Embryonic facial prominence (tissue), 1 donor: ENCODE measurements around the gene TMEM232.

Source experiments
- DNase-seq: peaks from one replicate; pipeline ENCODE4 v3.0.0-alpha.2; 2016; ENCODE audit errors: extremely low spot score

Gene TMEM232

GRCh38 chr5:110401881-110402280 is 324.6 kb downstream of the TMEM232 start:
- no peak for DNase-seq

DNA sequence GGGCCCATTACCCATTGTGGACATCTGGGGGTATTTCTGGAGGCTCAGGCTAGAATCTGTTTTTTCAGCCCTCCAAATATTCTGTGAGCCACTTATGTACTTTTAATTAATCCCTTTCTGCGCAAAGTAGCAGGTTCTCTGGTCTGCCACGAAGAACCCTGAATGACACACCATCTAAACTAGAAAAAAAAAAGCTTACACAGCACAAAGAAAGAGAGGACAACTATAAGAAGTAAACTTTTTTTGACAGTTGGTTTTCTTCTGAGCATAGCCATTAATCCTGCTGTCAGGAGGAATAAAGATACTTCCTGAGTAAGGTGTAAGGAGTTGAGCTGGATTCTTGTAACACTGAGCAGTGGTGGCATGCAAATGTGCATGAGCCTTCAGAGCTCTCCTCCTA is 327.5 kb downstream of the TMEM232 start:
- DNase-seq, result no peak

DNA sequence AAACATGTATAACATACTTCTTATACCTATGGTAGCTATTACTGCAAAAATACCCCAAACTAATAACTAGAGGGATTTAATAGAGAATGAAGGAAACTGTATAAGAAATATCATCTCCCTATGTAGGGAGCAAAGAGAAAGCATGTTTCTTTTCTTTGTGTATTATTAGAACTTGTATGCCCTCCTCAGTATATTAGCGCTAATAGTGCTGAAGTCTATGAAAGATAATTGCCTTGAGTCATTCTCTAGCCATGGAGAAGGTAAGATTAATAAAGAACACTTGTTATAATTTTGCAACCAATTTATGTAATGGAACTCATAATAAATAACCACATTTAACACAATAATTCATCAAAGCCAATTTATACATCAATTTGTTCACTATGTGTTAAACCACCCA is 329.2 kb downstream of the TMEM232 start:
- DNase-seq, result no peak

DNA sequence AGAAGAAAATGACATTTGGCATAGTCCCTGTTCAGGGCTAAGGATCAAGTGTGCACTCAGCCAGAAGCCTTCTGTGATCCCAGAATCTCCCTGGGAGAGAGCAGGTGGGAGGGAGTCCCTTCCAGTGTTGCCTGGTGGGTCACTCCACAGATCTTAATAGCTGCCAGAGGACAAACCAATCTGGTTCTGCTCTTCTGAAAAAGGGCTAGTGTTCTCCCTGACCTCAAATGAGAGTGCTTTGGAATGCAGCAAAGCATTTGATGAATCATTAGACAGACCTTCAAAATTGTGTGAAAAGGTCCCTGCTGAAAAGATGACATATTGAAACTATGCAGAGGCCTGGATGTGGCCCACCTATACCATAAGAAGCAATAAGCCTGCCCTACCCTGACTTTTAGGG is 339.7 kb downstream of the TMEM232 start:
- DNase-seq, result no peak

GRCh38 chr5:110383231-110383630 is 343.2 kb downstream of the TMEM232 start:
- no peak for DNase-seq

- DNase-seq, result no peak
Measured at GRCh38 chr5:110377943-110378342, 348.5 kb downstream of the TMEM232 start.

DNA sequence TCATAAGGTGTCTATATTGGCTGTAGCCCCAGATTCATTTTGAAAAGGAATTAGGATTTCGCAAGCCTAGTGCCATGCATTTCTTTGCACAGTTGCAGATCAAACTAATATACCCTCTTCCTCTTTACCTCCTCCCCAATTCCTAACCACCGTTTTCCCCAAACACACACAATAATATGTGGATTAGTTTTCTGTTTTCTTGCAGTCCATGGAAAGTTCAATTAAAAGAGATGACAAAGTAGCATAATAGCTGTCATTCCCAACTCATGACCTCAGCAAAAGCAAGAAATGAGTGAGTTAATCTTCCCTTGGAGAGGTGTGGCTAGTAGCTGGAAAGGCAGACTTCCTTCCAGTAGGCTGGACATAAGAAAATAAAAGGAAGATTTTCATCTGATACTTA is 349.1 kb downstream of the TMEM232 start:
- DNase-seq, result no peak

GRCh38 chr5:110376281-110376951 is 350.1 kb downstream of the TMEM232 start:
- no peak for DNase-seq

- no peak for DNase-seq
Measured at GRCh38 chr5:110371725-110372041, 354.8 kb downstream of the TMEM232 start.

- DNase-seq, result no peak
Measured at GRCh38 chr5:110371011-110371724, 355.3 kb downstream of the TMEM232 start.
